GM19452 (cell line): ENCODE results near the gene WDFY2.

ENCODE experiments used
- ATAC-seq: cut with Tn5 transposase; IDR thresholded peaks from one replicate; pipeline ENCODE4 v1.9.1; 2021; ENCODE audit not compliant: unreplicated experiment

WDFY2 gene

GRCh38 chr13:51734786-51735185, 150.5 kb downstream of the WDFY2 start:
- no peak for ATAC-seq

GRCh38 chr13:51737609-51738008, 153.3 kb downstream of the WDFY2 start:
- no peak for ATAC-seq

- no peak for ATAC-seq
These were observed 154.1 kb downstream of the WDFY2 start for GRCh38 chr13:51738226-51738905.

GRCh38 chr13:51739027-51739764, 154.9 kb downstream of the WDFY2 start:
- no peak for ATAC-seq

GRCh38 chr13:51740698-51741097, 156.4 kb downstream of the WDFY2 start:
- ATAC-seq, result no peak

- ATAC-seq, result no peak
These were observed 157.8 kb downstream of the WDFY2 start for GRCh38 chr13:51742031-51742430.

- no peak for ATAC-seq
These were observed 158.3 kb downstream of the WDFY2 start for GRCh38 chr13:51742611-51743010.

- no peak for ATAC-seq
These were observed 161.0 kb downstream of the WDFY2 start for GRCh38 chr13:51745243-51745642.

- ATAC-seq, result no peak
These were observed 162.5 kb downstream of the WDFY2 start for GRCh38 chr13:51746802-51747201.

GRCh38 chr13:51747438-51748434, 163.5 kb downstream of the WDFY2 start:
- ATAC-seq, result no peak

- no peak for ATAC-seq
These were observed 172.4 kb downstream of the WDFY2 start for GRCh38 chr13:51756651-51757050.

- no peak for ATAC-seq
These were observed 174.4 kb downstream of the WDFY2 start for GRCh38 chr13:51758691-51759090.

GRCh38 chr13:51759240-51759639, 175.0 kb downstream of the WDFY2 start:
- ATAC-seq, result no peak

- ATAC-seq, result no peak
These were observed 176.3 kb downstream of the WDFY2 start for GRCh38 chr13:51760592-51760991.

GRCh38 chr13:51761643-51762350, 177.5 kb downstream of the WDFY2 start:
- no peak for ATAC-seq

- no peak for ATAC-seq
These were observed 179.2 kb downstream of the WDFY2 start for GRCh38 chr13:51763486-51763885.

- peak; percentile 81 for ATAC-seq
These were observed 180.2 kb downstream of the WDFY2 start for GRCh38 chr13:51764184-51765141.

- no peak for ATAC-seq
These were observed 180.9 kb downstream of the WDFY2 start for GRCh38 chr13:51765142-51765515.

- ATAC-seq, result no peak
These were observed 182.8 kb downstream of the WDFY2 start for GRCh38 chr13:51767100-51767499.
